ENCODE data around the gene DUXB.

The DUXB gene

GRCh38 chr16:75660321-75660720 lies 40.9 kb downstream of the DUXB start:
- no peak for DNase-seq

- no peak for DNase-seq
These were observed 43.1 kb downstream of the DUXB start for GRCh38 chr16:75658175-75658574.

- DNase-seq, result no peak
These were observed 47.3 kb downstream of the DUXB start for GRCh38 chr16:75653922-75654321.

- DNase-seq, result peak; percentile 85
These were observed 52.8 kb downstream of the DUXB start for GRCh38 chr16:75648265-75649076.

GRCh38 chr16:75647492-75648264 lies 53.6 kb downstream of the DUXB start, which contains the start of the genes KARS1 and TERF2IP:
Gene KARS1 (minus strand): TSS chr16:75647665. CDS start chr16:75647639, 26 bp downstream.
Gene TERF2IP (plus strand): TSS chr16:75647773. CDS start chr16:75647883, 110 bp downstream.
- DNase-seq, result peak; percentile 97

GRCh38 chr16:75647112-75647491 lies 54.2 kb downstream of the DUXB start:
- DNase-seq, result no peak

- no peak for DNase-seq
These were observed 56.8 kb downstream of the DUXB start for GRCh38 chr16:75644240-75645012.

Data from activated CD4-positive, alpha-beta T cell treated with anti-CD3 and anti-CD28 coated beads, Interleukin-10, Interleukin-2, amounts not matched to agents 100 ng/mL and 50 ng/mL, durations not matched to agents 16 hours and 8 hours (primary cell).